ENCODE data around the gene DTNB.

- TF ChIP-seq BCL11A (tag by site-specific recombination; IDR thresholded peaks at IDR 0.05; ENCODE audit: low read depth) (no peak), TCF7L2 (IDR thresholded peaks at IDR 0.05; ENCODE audit: borderline replicate concordance, low read depth, low read length) (no peak), ZNF202 (tag by site-specific recombination; IDR thresholded peaks at IDR 0.05; ENCODE audit: borderline replicate concordance) (no peak), ZNF423 (tag by site-specific recombination; IDR thresholded peaks at IDR 0.05) (no peak), ZNF174 (tag by site-specific recombination; IDR thresholded peaks at IDR 0.05) (no peak), ZNF214 (tag by site-specific recombination; IDR thresholded peaks at IDR 0.05; ENCODE audit: borderline replicate concordance) (no peak), ZBTB8A (tag by site-specific recombination; IDR thresholded peaks at IDR 0.05) (no peak), CTCF (tag by site-specific recombination; IDR thresholded peaks at IDR 0.05) (no peak), REST (tag by site-specific recombination; IDR thresholded peaks at IDR 0.05) (no peak)
- TF ChIP-seq, protein P1, sequence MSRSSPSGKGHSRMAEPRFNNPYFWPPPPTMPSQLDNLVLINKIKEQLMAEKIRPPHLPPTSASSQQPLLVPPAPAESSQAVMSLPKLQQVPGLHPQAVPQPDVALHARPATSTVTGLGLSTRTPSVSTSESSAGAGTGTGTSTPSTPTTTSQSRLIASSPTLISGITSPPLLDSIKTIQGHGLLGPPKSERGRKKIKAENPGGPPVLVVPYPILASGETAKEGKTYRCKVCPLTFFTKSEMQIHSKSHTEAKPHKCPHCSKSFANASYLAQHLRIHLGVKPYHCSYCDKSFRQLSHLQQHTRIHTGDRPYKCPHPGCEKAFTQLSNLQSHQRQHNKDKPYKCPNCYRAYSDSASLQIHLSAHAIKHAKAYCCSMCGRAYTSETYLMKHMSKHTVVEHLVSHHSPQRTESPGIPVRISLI (tag by site-specific recombination; IDR thresholded peaks at IDR 0.05) = no peak
- TF ChIP-seq, protein P2, sequence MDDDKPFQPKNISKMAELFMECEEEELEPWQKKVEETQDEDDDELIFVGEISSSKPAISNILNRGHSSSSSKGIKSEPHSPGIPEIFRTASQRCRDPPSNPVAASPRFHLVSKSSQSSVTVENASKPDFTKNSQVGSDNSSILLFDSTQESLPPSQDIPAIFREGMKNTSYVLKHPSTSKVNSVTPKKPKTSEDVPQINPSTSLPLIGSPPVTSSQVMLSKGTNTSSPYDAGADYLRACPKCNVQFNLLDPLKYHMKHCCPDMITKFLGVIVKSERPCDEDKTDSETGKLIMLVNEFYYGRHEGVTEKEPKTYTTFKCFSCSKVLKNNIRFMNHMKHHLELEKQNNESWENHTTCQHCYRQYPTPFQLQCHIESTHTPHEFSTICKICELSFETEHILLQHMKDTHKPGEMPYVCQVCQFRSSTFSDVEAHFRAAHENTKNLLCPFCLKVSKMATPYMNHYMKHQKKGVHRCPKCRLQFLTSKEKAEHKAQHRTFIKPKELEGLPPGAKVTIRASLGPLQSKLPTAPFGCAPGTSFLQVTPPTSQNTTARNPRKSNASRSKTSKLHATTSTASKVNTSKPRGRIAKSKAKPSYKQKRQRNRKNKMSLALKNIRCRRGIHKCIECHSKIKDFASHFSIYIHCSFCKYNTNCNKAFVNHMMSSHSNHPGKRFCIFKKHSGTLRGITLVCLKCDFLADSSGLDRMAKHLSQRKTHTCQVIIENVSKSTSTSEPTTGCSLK (tag by site-specific recombination; IDR thresholded peaks at IDR 0.05) = no peak
Measured at GRCh38 chr2:25366629-25367028, 306.7 kb downstream of the DTNB start.
